ENCODE results near the gene GPR142.

DNA sequence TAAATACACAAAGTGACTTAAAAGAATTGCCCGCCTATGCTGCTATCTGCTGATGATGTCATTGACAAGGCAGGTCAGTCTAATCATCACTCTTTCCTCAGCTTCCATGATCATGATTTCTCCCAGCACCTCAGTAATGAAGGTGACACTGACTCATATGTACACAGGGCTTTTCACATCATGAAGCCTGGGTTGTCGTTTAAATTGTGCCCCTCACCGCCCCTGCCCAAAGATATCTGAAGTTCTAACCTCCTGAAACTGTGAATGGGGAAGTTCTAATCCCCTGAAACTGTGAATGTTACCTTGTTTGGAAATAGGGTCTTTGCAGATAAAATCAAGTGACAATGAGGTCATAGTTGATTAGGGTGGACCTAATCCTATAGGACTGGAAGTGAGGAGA, 47.2 kb downstream of the GPR142 start:
- no peak for TF ChIP-seq POLR2A (IDR thresholded peaks at IDR 0.05)
- TF ChIP-seq, protein P1, sequence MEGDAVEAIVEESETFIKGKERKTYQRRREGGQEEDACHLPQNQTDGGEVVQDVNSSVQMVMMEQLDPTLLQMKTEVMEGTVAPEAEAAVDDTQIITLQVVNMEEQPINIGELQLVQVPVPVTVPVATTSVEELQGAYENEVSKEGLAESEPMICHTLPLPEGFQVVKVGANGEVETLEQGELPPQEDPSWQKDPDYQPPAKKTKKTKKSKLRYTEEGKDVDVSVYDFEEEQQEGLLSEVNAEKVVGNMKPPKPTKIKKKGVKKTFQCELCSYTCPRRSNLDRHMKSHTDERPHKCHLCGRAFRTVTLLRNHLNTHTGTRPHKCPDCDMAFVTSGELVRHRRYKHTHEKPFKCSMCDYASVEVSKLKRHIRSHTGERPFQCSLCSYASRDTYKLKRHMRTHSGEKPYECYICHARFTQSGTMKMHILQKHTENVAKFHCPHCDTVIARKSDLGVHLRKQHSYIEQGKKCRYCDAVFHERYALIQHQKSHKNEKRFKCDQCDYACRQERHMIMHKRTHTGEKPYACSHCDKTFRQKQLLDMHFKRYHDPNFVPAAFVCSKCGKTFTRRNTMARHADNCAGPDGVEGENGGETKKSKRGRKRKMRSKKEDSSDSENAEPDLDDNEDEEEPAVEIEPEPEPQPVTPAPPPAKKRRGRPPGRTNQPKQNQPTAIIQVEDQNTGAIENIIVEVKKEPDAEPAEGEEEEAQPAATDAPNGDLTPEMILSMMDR (IDR thresholded peaks at IDR 0.05): no peak
